Caco-2 (cell line): ENCODE data around the gene ANGPTL1. TPM values are rescaled to one million over a fixed set of nuclear protein-coding genes. Genes with fewer than 3 reads are reported as not detected.

Source experiments
- BruUV-seq: library from RNA; stranded (reverse); fragments of 400-500 nt; replicated peaks from 2 replicates; lab custom pipeline; 2021; lab: Mats Ljungman, UMichigan
- CTCF ChIA-PET: fragments of 300-600 bp; sonication (Branson Sonifier 250); formaldehyde crosslinking; loops from one replicate; lab custom pipeline; 2022; ENCODE audit warnings: antibody characterized with exemption; lab: Charles Lee
- POLR2A ChIA-PET: fragments of 300-600 bp; sonication (Branson Sonifier 250); formaldehyde crosslinking; loops from one replicate; lab custom pipeline; 2022; ENCODE audit warnings: antibody characterized with exemption; lab: Charles Lee
- DNase-seq, 2 experiments: peaks; one replicate each; pipeline versions ENCODE4 v3.0.0 to v3.0.0-alpha.2; 2020 to 2022
- H3K27me3 ChIP-seq: replicated peaks from 2 replicates; pipeline ENCODE4 v1.6.0; 2011; ENCODE audit warnings: low read length; ENCODE audit not compliant: control insufficient read depth, insufficient read depth
- H3K36me3 ChIP-seq: 2 replicates; pipeline ENCODE4 v1.5.1; 2011; ENCODE audit warnings: low read length; ENCODE audit not compliant: control insufficient read depth, insufficient read depth
- H3K4me1 ChIP-seq: fragments of 250-450 bp; sonication (Bioruptor Pico); 2 replicates; pipeline ENCODE4 v1.5.1; 2020; ENCODE audit warnings: mild to moderate bottlenecking
- H3K4me3 ChIP-seq: 2 replicates; pipeline ENCODE4 v1.5.1; 2011; ENCODE audit warnings: low read depth, mild to moderate bottlenecking, control low read depth, low read length
- H3K9me3 ChIP-seq: fragments of 250-450 bp; sonication (Bioruptor Pico); 2 replicates; pipeline ENCODE4 v1.5.1; 2020; ENCODE audit warnings: mild to moderate bottlenecking, moderate library complexity
- H3K27ac Mint-ChIP-seq: one replicate; pipeline ENCODE4 v1.8.0; 2022; ENCODE audit warnings: mixed read lengths; ENCODE audit not compliant: unreplicated experiment
- H3K27me3 Mint-ChIP-seq: one replicate; pipeline ENCODE4 v1.8.0; 2022; ENCODE audit warnings: mixed read lengths; ENCODE audit not compliant: insufficient read depth, unreplicated experiment
- H3K36me3 Mint-ChIP-seq: one replicate; pipeline ENCODE4 v1.8.0; 2022; ENCODE audit warnings: mild to moderate bottlenecking, mixed read lengths; ENCODE audit not compliant: insufficient read depth, unreplicated experiment
- H3K4me1 Mint-ChIP-seq: one replicate; pipeline ENCODE4 v1.8.0; 2022; ENCODE audit warnings: low read depth, mixed read lengths; ENCODE audit not compliant: unreplicated experiment
- H3K4me3 Mint-ChIP-seq: one replicate; pipeline ENCODE4 v1.8.0; 2022; ENCODE audit warnings: mild to moderate bottlenecking, moderate library complexity, mixed read lengths; ENCODE audit not compliant: unreplicated experiment
- H3K9me3 Mint-ChIP-seq: one replicate; pipeline ENCODE4 v1.8.0; 2022; ENCODE audit warnings: mixed read lengths; ENCODE audit not compliant: unreplicated experiment
- CTCF ChIP-seq, 2 experiments: fragments of 200-600 bp in 1 of 2; IDR thresholded peaks; 1 replicate in 1 of 2; 2 replicates in 1 of 2; pipeline versions ENCODE4 v1.5.1 to v1.8.0; 2011 to 2022; ENCODE audit warnings: antibody characterized with exemption in 1 of 2, control low read depth in 1 of 2, inconsistent platforms in 1 of 2, low read depth in 1 of 2, low read length in 1 of 2, mild to moderate bottlenecking in 1 of 2, moderate library complexity in 1 of 2; ENCODE audit not compliant: insufficient read depth in 1 of 2, severe bottlenecking in 1 of 2, unreplicated experiment in 1 of 2
- intact Hi-C: fragments of 100-400 bp; cut with micrococcal nuclease; formaldehyde crosslinking; loops from one replicate; pipeline ENCODE4 v1.10.0; 2022; ENCODE audit not compliant: unreplicated experiment
- total RNA-seq: library from RNA; stranded (reverse); gene quantifications from 2 replicates; pipeline ENCODE4 v1.2.3, GENCODE V29; 2022

ANGPTL1 gene
- total RNA-seq, 1 experiment from 2014 or later, result not detected

- Histone ChIP-seq H3K4me1 (peaks cover 8% of the 10 kb centered on the region), H3K4me3 (no peak overlapping the region), H3K36me3 (no peaks in the 10 kb centered on the region), H3K9me3 (no peaks in the 10 kb centered on the region), H3K27me3 (no peaks in the 10 kb centered on the region)
- intact Hi-C loops, result no loop called here
- H3K4me1 Mint-ChIP-seq, result peaks cover 16% of the 10 kb centered on the region
- no peaks in the 10 kb centered on the region for H3K27me3 Mint-ChIP-seq
- H3K36me3 Mint-ChIP-seq, result peaks cover 7% of the 10 kb centered on the region
- ChIA-PET CTCF (interaction anchor here (0.6 kb wide), 1 partner anchor 57 kb away, joined by 6 read pairs; no protein-coding TSS in a partner anchor), POLR2A (no interaction called here)
- H3K27ac Mint-ChIP-seq, result no peak overlapping the region
- no peak for DNase-seq
- no peak overlapping the region for H3K4me3 Mint-ChIP-seq
- BruUV-seq, result no TSS peak
- no peak for TF ChIP-seq CTCF (IDR thresholded peaks at IDR 0.05; ENCODE audit: insufficient read depth in 1 of 2, low read depth in 1 of 2, low read length in 1 of 2, severe bottlenecking in 1 of 2, unreplicated experiment in 1 of 2)
- H3K9me3 Mint-ChIP-seq, result no peaks in the 10 kb centered on the region
Measured at GRCh38 chr1:178802873-178803272, 68.0 kb downstream of the ANGPTL1 start.

Other genes with a start within 250 kb of the ANGPTL1 start
- 26.1 and 38.6 TPM in 2 replicates for gene RALGPS2, start 145.8 kb downstream of the ANGPTL1 start, total RNA-seq
- 24.5 and 26.1 TPM in 2 replicates for gene FAM20B, start 154.8 kb upstream of the ANGPTL1 start, total RNA-seq
- 25.0 and 25.2 TPM in 2 replicates for gene TOR3A, start 211.0 kb upstream of the ANGPTL1 start, total RNA-seq